Body of pancreas (tissue), 4 donors: ENCODE data around the gene CAPSL. TPM values are rescaled to one million over a fixed set of nuclear protein-coding genes. Genes with fewer than 3 reads are reported as not detected.
"Not testable (repeated sequence)": the region's sequence is repeated elsewhere in the genome, so short reads cannot be mapped to it uniquely, and the experiment has no call there.

ENCODE experiments used
- ATAC-seq: fragments of 150-250 bp; one replicate; pipeline ENCODE4 v1.9.1; 2016
- DNase-seq, 4 donors: peaks; one replicate each; pipeline ENCODE4 v3.0.0-alpha.2; 2019
- H3K27ac ChIP-seq, 4 donors: fragments of 200-600 bp; sonication (generic); 1 replicate in 3 of 4; 2 replicates in 1 of 4; pipeline versions ENCODE4 v1.5.1 to v1.6.1; 2016 to 2019; ENCODE audit warnings: mild to moderate bottlenecking in 1 of 4, mixed read lengths in 1 of 4, moderate library complexity in 1 of 4
- H3K27me3 ChIP-seq, 2 donors: fragments of 200-600 bp; sonication (generic); one replicate each; pipeline ENCODE4 v1.6.0; 2016; ENCODE audit warnings: mild to moderate bottlenecking in 1 of 2
- H3K36me3 ChIP-seq, 2 donors: fragments of 200-600 bp; sonication (generic); replicated peaks in 1 of 2; 2 replicates each; pipeline ENCODE4 v1.5.1; 2016; ENCODE audit warnings: low read depth in 2 of 2; ENCODE audit not compliant: insufficient read depth in 1 of 2
- H3K4me1 ChIP-seq: fragments of 200-600 bp; sonication (generic); one replicate; pipeline ENCODE4 v1.6.0; 2016
- H3K4me3 ChIP-seq, 2 donors: fragments of 200-600 bp; sonication (generic); 1 replicate in 1 of 2; 2 replicates in 1 of 2; pipeline ENCODE4 v1.5.1; 2016 to 2019
- H3K9me3 ChIP-seq, 3 donors: fragments of 200-600 bp; sonication (generic); 1 replicate in 2 of 3; 2 replicates in 1 of 3; pipeline ENCODE4 v1.5.1; 2016
- CTCF ChIP-seq, 7 experiments: fragments of 450-650 bp in 4 of 7; fragments of 200-600 bp in 3 of 7; sonication (generic) in 3 of 7; IDR thresholded peaks; one replicate each; pipeline ENCODE4 v1.5.1; 2016 to 2019; ENCODE audit warnings: antibody characterized with exemption in 7 of 7
- POLR2A ChIP-seq, 3 donors: fragments of 450-650 bp; IDR thresholded peaks; one replicate each; pipeline ENCODE4 v1.6.1; 2016; ENCODE audit warnings: antibody characterized with exemption in 3 of 3, mild to moderate bottlenecking in 2 of 3
- WGBS, 2 donors: methylation state at CpG; one replicate each; pipeline ENCODE4 v1.1.5; 2017; 5-methylcytosine and 5-hydroxymethylcytosine counted together
- intact Hi-C: fragments of 100-400 bp; cut with DNase I; formaldehyde crosslinking; loops from one replicate; pipeline ENCODE4 v1.15.1; 2023
- total RNA-seq, 2 donors: library from RNA; depleted of rRNA; stranded (reverse); fragments of >200 nt; gene quantifications; one replicate each; pipeline ENCODE4 v1.1.0, GENCODE V29; 2016

CAPSL gene
- total RNA-seq, 2 donors from 2014 or later, result not detected

DNA sequence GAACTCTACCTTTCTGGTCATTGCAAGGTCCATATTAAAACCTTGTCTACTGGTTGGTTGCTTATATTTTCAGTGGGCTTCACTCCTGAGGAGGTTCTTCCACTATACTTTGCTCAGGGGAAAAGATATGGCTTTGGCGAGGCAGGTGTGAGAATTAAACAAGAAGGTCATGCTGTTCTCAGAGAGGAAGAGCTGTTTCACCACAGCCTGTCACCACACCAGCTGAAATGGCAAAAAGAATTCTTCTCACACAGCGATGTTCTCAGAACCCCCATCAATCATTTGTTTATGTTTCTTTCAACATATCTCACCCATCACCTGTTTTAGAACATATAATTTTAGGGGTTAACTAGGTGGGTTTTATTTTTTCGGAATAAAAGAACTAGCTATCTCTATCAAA, 38.6 kb downstream of the CAPSL start:
- Histone ChIP-seq H3K4me3 (no peak overlapping the region), H3K27me3 (no peaks in the 10 kb centered on the region), H3K9me3 (no peaks in the 10 kb centered on the region), H3K4me1 (no peaks in the 10 kb centered on the region), H3K27ac (no peak overlapping the region), H3K36me3 (no peaks in the 10 kb centered on the region)
- WGBS, 2 donors, result 29 to 58% methylated on average over 3 of the region's 3 CpGs
- intact Hi-C loops, result no loop called here
- TF ChIP-seq CTCF (IDR thresholded peaks at IDR 0.05) (no peak), POLR2A (IDR thresholded peaks at IDR 0.05) (no peak)
- ATAC-seq (no peak), DNase-seq (no peak)

DNA sequence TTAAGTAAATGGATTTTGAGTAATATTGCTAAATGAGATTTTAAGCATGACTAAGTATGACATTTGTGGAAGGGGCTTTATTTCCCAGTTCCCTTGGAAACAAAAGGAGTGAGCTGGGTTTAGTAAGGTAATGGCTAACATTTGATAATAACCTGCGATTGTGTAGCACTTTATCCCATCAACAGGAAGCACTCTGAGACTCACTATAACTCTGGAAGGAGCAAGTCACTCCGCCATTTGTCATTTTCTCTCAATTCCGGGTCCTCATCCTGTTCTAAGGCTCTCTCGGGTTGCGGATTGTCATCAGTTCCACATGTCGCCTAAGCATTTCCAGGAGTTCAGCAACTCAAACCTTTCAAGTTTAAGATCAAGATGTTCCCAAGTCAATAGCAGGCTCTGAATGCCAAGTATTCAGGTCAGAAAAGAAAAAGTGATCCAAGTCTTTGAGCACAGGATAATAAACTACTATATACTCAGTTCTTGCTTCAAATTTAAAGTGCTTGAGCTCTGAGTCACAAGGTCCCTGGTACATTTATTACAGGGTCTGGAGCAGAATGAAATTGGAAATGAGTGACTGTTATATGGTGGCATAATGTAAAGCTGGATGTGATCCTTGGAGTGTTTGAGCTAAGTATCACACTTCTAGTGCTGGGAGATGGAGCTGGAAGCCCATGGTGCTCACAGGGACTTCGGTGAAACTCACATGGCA, 39.3 kb downstream of the CAPSL start:
- DNase-seq (no peak), ATAC-seq (no peak)
- 62 to 84% methylated on average over 7 of the region's 7 CpGs for WGBS, 2 donors
- no peaks in the 10 kb centered on the region for H3K4me1 ChIP-seq
- H3K27ac ChIP-seq, result no peak overlapping the region
- intact Hi-C loops, result no loop called here
- no peaks in the 10 kb centered on the region for H3K27me3 ChIP-seq
- no peak overlapping the region for H3K4me3 ChIP-seq
- H3K9me3 ChIP-seq, result no peaks in the 10 kb centered on the region
- TF ChIP-seq POLR2A (IDR thresholded peaks at IDR 0.05) (no peak), CTCF (IDR thresholded peaks at IDR 0.05) (no peak)
- no peaks in the 10 kb centered on the region for H3K36me3 ChIP-seq

DNA sequence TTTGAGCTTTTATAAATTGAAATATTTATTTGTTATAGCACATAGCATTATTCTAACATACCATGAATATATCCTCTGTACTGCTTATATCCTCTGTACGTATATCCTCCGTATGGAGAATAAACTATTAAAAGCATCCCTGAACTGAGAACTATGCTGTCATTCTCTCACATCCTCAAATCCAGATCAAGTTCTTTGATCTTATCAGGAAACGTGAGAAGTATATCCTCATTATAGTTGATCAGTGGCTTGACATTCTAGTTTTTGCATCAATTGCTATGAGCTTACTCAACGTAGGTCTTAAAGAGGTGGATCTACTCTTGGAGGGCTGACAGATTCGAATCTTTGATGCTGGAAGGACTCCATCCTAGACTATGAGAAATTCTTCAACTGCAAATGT, 44.3 kb downstream of the CAPSL start:
- ATAC-seq (no peak), DNase-seq (no peak)
- Histone ChIP-seq H3K36me3 (no peaks in the 10 kb centered on the region), H3K4me3 (no peak overlapping the region), H3K27ac (no peak overlapping the region), H3K9me3 (no peaks in the 10 kb centered on the region), H3K27me3 (no peaks in the 10 kb centered on the region), H3K4me1 (no peaks in the 10 kb centered on the region)
- no peak for TF ChIP-seq POLR2A (IDR thresholded peaks at IDR 0.05)
- no peak for TF ChIP-seq CTCF (IDR thresholded peaks at IDR 0.05)
- 66 to 71% methylated on average over 5 of the region's 5 CpGs for WGBS, 2 donors
- intact Hi-C loops, result no loop called here

DNA sequence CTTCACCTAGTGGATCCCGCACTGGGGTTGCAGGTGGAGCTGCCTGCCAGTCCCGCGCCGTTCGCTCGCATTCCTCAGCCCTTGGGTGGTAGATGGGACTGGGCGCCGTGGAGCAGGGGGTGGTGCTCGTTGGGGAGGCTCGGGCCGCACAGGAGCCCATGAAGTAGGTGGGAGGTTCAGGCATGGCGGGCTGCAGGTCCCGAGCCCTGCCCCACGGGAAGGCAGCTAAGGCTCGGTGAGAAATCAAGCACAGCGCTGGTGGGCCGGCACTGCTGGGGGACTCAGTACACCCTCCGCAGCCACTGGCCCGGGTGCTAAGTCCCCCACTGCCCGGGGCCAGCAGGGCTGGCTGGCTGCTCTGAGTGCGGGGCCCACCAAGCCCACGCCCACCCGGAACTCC, 45.6 kb downstream of the CAPSL start:
- H3K9me3 ChIP-seq, H3K4me3 ChIP-seq, intact Hi-C loops, H3K36me3 ChIP-seq, H3K4me1 ChIP-seq, H3K27me3 ChIP-seq, ATAC-seq, H3K27ac ChIP-seq, DNase-seq: not testable (repeated sequence)
- WGBS, 2 donors, result 72 to 87% methylated on average over 5 to 15 of the region's 23 CpGs

DNA sequence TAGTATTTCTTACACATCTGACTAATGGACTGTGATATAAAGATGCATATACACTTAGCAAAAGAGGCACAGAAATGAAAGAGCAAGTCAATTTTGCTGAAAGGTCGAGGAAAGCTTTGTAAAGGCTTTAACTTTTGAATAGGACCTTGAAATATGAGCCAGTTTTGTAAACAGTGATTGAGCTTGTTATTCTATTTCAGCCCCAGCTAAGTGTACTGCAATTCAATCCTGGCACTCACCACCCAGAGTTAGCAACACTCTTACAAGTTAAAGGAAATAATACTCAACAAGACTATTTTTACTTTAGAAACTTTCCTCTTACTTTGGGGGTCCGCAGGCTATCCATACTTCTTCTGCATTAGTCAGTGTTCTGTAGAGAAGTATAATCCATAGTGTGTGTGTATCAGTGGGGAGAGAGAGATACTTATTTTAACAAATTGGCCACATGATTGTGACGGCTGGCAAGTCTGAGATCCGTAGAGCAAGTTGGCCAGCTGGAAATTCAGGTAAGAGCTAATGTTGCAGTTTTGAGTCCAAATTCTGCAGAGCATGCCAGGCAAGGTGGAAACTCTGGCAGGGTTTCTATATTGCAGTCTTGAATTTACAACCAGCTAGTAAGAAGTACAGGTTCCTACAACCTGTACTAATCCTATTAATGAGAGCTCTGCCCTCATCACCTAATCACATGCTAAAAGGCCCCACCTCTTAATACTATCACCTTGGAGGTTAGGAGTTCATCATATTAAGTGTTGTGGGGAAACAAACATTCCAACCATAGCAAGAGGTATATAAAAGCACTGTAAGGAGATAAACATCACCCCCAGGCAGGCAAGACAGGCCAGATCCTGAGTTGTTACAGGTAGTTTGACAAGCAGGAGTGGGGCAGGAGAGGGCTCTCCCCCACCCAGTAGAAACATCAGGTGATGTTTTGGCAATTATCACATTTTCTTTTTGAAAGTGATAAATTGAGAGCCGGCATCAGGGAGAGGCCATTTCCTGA, 48.1 kb downstream of the CAPSL start:
- intact Hi-C loops, result no loop called here
- WGBS, 2 donors, result 38 to 45% methylated on average over 5 of the region's 5 CpGs

More for the DNA sequence above, 48.1 kb downstream of the CAPSL start:
- no peaks in the 10 kb centered on the region for H3K36me3 ChIP-seq
- TF ChIP-seq POLR2A (IDR thresholded peaks at IDR 0.05) (no peak), CTCF (IDR thresholded peaks at IDR 0.05) (no peak)
- DNase-seq (no peak), ATAC-seq (no peak)
- H3K4me3 ChIP-seq, result no peak overlapping the region
- H3K27ac ChIP-seq, result no peak overlapping the region
- H3K27me3 ChIP-seq, result no peaks in the 10 kb centered on the region
- H3K4me1 ChIP-seq, result no peaks in the 10 kb centered on the region
- H3K9me3 ChIP-seq, result no peaks in the 10 kb centered on the region
